ENCODE results near the gene IRX4. TPM values are rescaled to one million over a fixed set of nuclear protein-coding genes. Genes with fewer than 3 reads are reported as not detected.

The IRX4 gene
- total and polyA plus RNA-seq, 2 donors (not counting 3 experiments of a cell fraction or from before 2014, with no cell fraction given), result not detected

DNA sequence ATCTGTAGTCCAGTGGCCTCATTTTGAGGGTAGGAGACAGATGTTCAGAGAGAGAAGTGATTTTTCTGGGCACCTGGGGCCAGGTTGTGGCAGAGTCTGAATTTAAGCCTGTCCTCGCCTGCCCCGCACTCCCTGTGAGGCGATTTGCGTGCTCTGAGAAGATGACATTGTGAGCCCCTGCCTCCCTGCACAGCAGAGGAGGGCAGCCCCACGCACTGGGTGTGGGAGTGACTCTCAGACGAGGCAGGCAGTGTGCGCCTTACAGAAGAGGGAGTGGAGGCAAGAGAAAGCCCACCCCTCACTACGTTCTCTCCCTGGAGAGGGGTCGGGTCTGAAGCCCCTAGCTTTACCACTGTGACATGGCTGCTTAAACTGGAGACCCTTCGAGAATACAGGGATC is 35.7 kb downstream of the IRX4 start:
- no peak overlapping the region for H2AFZ ChIP-seq (ENCODE audit: low read depth, low read length)
- no peak for DNase-seq (ENCODE audit: low read depth, low spot score)
- no peak for FAIRE-seq
- H3K4me1 ChIP-seq (ENCODE audit: control insufficient read depth, extremely low read depth, insufficient read depth, low read length), result no peaks in the 10 kb centered on the region
- intact Hi-C loops (cut with micrococcal nuclease), result no loop called here
- no peaks in the 10 kb centered on the region for H3K36me3 ChIP-seq (ENCODE audit: control insufficient read depth in 2 of 2, extremely low read depth in 1 of 2, insufficient read depth in 2 of 2, low read length in 2 of 2)
- dilution Hi-C loops (cut with MboI; ENCODE audit: extremely low pct_ligation_motif_present, low sequenced_read_pairs), result no loop called here
- no peaks in the 10 kb centered on the region for H3K9me3 ChIP-seq (replicated peaks; ENCODE audit: control insufficient read depth, insufficient read depth, low read length)
- TF ChIP-seq GATA2 (IDR thresholded peaks at IDR 0.05; ENCODE audit: insufficient read depth, insufficient read length, low read depth, low read length) (no peak), POLR2A (IDR thresholded peaks at IDR 0.05; ENCODE audit: low read depth, low read length) (no peak), FOS (IDR thresholded peaks at IDR 0.05; ENCODE audit: borderline replicate concordance, insufficient read depth, low read length) (no peak)
- H3K9me1 ChIP-seq (replicated peaks; ENCODE audit: control insufficient read depth, extremely low read depth, insufficient read depth, low read length), result no peaks in the 10 kb centered on the region
- CTCF ChIA-PET, result no interaction called here
- no peak overlapping the region for H3K9ac ChIP-seq (replicated peaks; ENCODE audit: extremely low read depth, insufficient read depth, low read length)
- H4K20me1 ChIP-seq (replicated peaks; ENCODE audit: control insufficient read depth, extremely low read depth, insufficient read depth, low read length), result no peaks in the 10 kb centered on the region
- H3K4me2 ChIP-seq (ENCODE audit: insufficient read depth, low read length), result no peak overlapping the region
- no peaks in the 10 kb centered on the region for H3K79me2 ChIP-seq (ENCODE audit: control insufficient read depth, insufficient read depth, low read length)
- H3K4me3 ChIP-seq (replicated peaks in 1 of 3; ENCODE audit: insufficient read depth in 1 of 3, low read depth in 1 of 3, low read length in 3 of 3), result no peak overlapping the region
- POLR2A ChIA-PET, result no interaction called here
- peaks cover 8 to 15% of the 10 kb centered on the region in 2 experiments for H3K27me3 ChIP-seq (ENCODE audit: control insufficient read depth in 2 of 2, insufficient read depth in 2 of 2, low read length in 2 of 2)
- H3K27ac ChIP-seq (ENCODE audit: insufficient read depth, low read depth, low read length), result no peak overlapping the region
- BruUV-seq (replicated peaks), result no TSS peak

DNA sequence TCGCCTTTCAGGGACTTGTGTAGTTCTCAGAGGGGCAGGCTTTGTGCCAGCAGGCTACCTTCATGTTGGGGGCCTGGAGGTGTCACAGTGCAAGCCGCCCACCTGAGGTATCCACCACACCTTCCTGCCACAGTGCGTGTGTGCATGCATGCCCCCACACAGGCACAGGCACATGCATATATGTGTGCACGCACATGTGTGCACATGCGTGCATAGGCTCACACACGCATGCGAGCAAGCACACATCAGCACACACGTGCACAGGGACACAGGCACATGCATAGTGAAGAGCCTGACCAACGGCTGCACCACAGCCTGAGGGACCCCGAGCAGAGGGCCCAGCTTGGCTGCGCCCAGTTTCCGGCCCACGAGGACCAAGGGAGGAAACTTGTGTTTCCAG is 36.1 kb downstream of the IRX4 start:
- Histone ChIP-seq H3K27ac (ENCODE audit: insufficient read depth, low read depth, low read length) (no peak overlapping the region), H4K20me1 (replicated peaks; ENCODE audit: control insufficient read depth, extremely low read depth, insufficient read depth, low read length) (no peaks in the 10 kb centered on the region), H3K4me2 (ENCODE audit: insufficient read depth, low read length) (no peak overlapping the region), H3K9me1 (replicated peaks; ENCODE audit: control insufficient read depth, extremely low read depth, insufficient read depth, low read length) (no peaks in the 10 kb centered on the region), H2AFZ (ENCODE audit: low read depth, low read length) (no peak overlapping the region), H3K4me3 (replicated peaks in 1 of 3; ENCODE audit: insufficient read depth in 1 of 3, low read depth in 1 of 3, low read length in 3 of 3) (no peak overlapping the region), H3K4me1 (ENCODE audit: control insufficient read depth, extremely low read depth, insufficient read depth, low read length) (no peaks in the 10 kb centered on the region), H3K79me2 (ENCODE audit: control insufficient read depth, insufficient read depth, low read length) (no peaks in the 10 kb centered on the region), H3K27me3 (ENCODE audit: control insufficient read depth in 2 of 2, insufficient read depth in 2 of 2, low read length in 2 of 2) (peaks cover 4 to 11% of the 10 kb centered on the region in 2 experiments), H3K36me3 (ENCODE audit: control insufficient read depth in 2 of 2, extremely low read depth in 1 of 2, insufficient read depth in 2 of 2, low read length in 2 of 2) (no peaks in the 10 kb centered on the region), H3K9me3 (replicated peaks; ENCODE audit: control insufficient read depth, insufficient read depth, low read length) (no peaks in the 10 kb centered on the region), H3K9ac (replicated peaks; ENCODE audit: extremely low read depth, insufficient read depth, low read length) (no peak overlapping the region)
- intact Hi-C loops (cut with micrococcal nuclease), result no loop called here
- TF ChIP-seq POLR2A (IDR thresholded peaks at IDR 0.05; ENCODE audit: low read depth, low read length) (no peak), MYC (IDR thresholded peaks at IDR 0.05; ENCODE audit: low read depth, low read length) (no peak), JUN (IDR thresholded peaks at IDR 0.05; ENCODE audit: borderline replicate concordance, insufficient read depth, insufficient read length, low read depth) (no peak), EZH2 (IDR thresholded peaks at IDR 0.05; ENCODE audit: borderline replicate concordance, low read depth, low read length, severe bottlenecking) (no peak), MAX (IDR thresholded peaks at IDR 0.05; ENCODE audit: insufficient read depth, insufficient read length) (no peak), GATA2 (IDR thresholded peaks at IDR 0.05; ENCODE audit: insufficient read depth, insufficient read length, low read depth, low read length) (no peak), CTCF (IDR thresholded peaks at IDR 0.05; ENCODE audit: extremely low read depth in 1 of 2, insufficient read depth in 1 of 2, low read depth in 1 of 2, low read length in 2 of 2) (no peak), FOS (IDR thresholded peaks at IDR 0.05; ENCODE audit: borderline replicate concordance, insufficient read depth, low read length) (no peak), POLR2AphosphoS5 (IDR thresholded peaks at IDR 0.05; ENCODE audit: insufficient read depth, low read depth, low read length) (no peak)
- no TSS peak for BruUV-seq (replicated peaks)
- no peak for DNase-seq (ENCODE audit: low read depth, low spot score)
- ChIA-PET POLR2A (no interaction called here), CTCF (no interaction called here)
- FAIRE-seq, result no peak
- dilution Hi-C loops (cut with MboI; ENCODE audit: extremely low pct_ligation_motif_present, low sequenced_read_pairs), result no loop called here
